ENCODE data around the gene LRRC4C. TPM values are rescaled to one million over a fixed set of nuclear protein-coding genes. Genes with fewer than 3 reads are reported as not detected.

Gene LRRC4C
- total and polyA plus RNA-seq, 2 donors (not counting 3 experiments of a cell fraction or from before 2014, with no cell fraction given), result not detected

DNA sequence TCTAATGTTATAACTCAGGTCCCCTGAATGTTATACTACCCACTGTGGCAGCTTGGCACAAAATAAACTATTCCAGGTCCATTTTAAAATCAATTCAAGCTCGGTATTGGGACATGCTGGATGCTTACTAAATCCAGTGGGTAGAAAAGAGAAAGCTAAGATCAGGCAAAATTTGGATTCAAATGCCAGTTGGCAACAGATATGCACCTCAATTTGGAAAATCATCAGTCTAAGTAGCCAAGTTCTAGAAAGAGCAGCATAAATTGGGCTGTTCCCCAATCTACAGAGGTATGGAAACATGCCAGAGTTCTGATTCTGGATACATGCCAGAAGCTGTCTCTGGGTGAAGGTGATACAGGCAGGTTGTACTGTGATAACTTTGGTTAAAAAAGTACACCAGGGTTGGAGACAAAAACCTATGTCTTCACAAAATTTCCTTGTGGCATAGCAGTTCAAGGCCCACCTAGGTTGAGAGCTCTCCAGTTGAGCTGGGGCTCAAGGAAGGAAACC, 427.8 kb downstream of the LRRC4C start:
- Histone ChIP-seq H3K27ac (ENCODE audit: insufficient read depth, low read depth, low read length) (no peak overlapping the region), H3K27me3 (ENCODE audit: control insufficient read depth in 2 of 2, insufficient read depth in 2 of 2, low read length in 2 of 2) (no peaks in the 10 kb centered on the region), H3K9ac (replicated peaks; ENCODE audit: extremely low read depth, insufficient read depth, low read length) (no peak overlapping the region), H3K4me3 (replicated peaks in 1 of 3; ENCODE audit: insufficient read depth in 1 of 3, low read depth in 1 of 3, low read length in 3 of 3) (no peak overlapping the region), H3K36me3 (ENCODE audit: control insufficient read depth in 2 of 2, extremely low read depth in 1 of 2, insufficient read depth in 2 of 2, low read length in 2 of 2) (no peaks in the 10 kb centered on the region), H3K4me2 (ENCODE audit: insufficient read depth, low read length) (no peak overlapping the region), H3K4me1 (ENCODE audit: control insufficient read depth, extremely low read depth, insufficient read depth, low read length) (no peaks in the 10 kb centered on the region), H3K9me1 (replicated peaks; ENCODE audit: control insufficient read depth, extremely low read depth, insufficient read depth, low read length) (no peaks in the 10 kb centered on the region), H2AFZ (ENCODE audit: low read depth, low read length) (no peak overlapping the region), H3K9me3 (replicated peaks; ENCODE audit: control insufficient read depth, insufficient read depth, low read length) (no peaks in the 10 kb centered on the region), H3K79me2 (ENCODE audit: control insufficient read depth, insufficient read depth, low read length) (no peaks in the 10 kb centered on the region), H4K20me1 (replicated peaks; ENCODE audit: control insufficient read depth, extremely low read depth, insufficient read depth, low read length) (no peaks in the 10 kb centered on the region)
- TF ChIP-seq FOS (IDR thresholded peaks at IDR 0.05; ENCODE audit: borderline replicate concordance, insufficient read depth, low read length) (no peak), GATA2 (IDR thresholded peaks at IDR 0.05; ENCODE audit: insufficient read depth, insufficient read length, low read depth, low read length) (no peak), POLR2A (IDR thresholded peaks at IDR 0.05; ENCODE audit: low read depth, low read length) (no peak), MAX (IDR thresholded peaks at IDR 0.05; ENCODE audit: insufficient read depth, insufficient read length) (no peak), JUN (IDR thresholded peaks at IDR 0.05; ENCODE audit: borderline replicate concordance, insufficient read depth, insufficient read length, low read depth) (no peak), MYC (IDR thresholded peaks at IDR 0.05; ENCODE audit: low read depth, low read length) (no peak), POLR2AphosphoS5 (IDR thresholded peaks at IDR 0.05; ENCODE audit: insufficient read depth, low read depth, low read length) (no peak), EZH2 (IDR thresholded peaks at IDR 0.05; ENCODE audit: borderline replicate concordance, low read depth, low read length, severe bottlenecking) (no peak)
- TF ChIP-seq, protein P1, sequence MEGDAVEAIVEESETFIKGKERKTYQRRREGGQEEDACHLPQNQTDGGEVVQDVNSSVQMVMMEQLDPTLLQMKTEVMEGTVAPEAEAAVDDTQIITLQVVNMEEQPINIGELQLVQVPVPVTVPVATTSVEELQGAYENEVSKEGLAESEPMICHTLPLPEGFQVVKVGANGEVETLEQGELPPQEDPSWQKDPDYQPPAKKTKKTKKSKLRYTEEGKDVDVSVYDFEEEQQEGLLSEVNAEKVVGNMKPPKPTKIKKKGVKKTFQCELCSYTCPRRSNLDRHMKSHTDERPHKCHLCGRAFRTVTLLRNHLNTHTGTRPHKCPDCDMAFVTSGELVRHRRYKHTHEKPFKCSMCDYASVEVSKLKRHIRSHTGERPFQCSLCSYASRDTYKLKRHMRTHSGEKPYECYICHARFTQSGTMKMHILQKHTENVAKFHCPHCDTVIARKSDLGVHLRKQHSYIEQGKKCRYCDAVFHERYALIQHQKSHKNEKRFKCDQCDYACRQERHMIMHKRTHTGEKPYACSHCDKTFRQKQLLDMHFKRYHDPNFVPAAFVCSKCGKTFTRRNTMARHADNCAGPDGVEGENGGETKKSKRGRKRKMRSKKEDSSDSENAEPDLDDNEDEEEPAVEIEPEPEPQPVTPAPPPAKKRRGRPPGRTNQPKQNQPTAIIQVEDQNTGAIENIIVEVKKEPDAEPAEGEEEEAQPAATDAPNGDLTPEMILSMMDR (IDR thresholded peaks at IDR 0.05; ENCODE audit: extremely low read depth in 1 of 2, insufficient read depth in 1 of 2, low read depth in 1 of 2, low read length in 2 of 2), result no peak
- CTCF ChIA-PET, result no interaction called here
- BruUV-seq (replicated peaks), result no TSS peak
- dilution Hi-C loops (cut with MboI; ENCODE audit: extremely low pct_ligation_motif_present, low sequenced_read_pairs) (no loop called here), intact Hi-C loops (cut with micrococcal nuclease) (no loop called here)
- no peak for FAIRE-seq
- no peak for DNase-seq (ENCODE audit: low read depth, low spot score)
- POLR2A ChIA-PET, result no interaction called here

Measured in endothelial cell of umbilical vein (primary cell).